Liver (tissue), 9 donors: Measurements from ENCODE around the gene ST3GAL3. TPM values are rescaled to one million over a fixed set of nuclear protein-coding genes. Genes with fewer than 3 reads are reported as not detected.
A peak's percentile ranks its signal among the peaks of the same experiment; 100 is the strongest.

Source experiments
- DNase-seq: peaks from one replicate; pipeline ENCODE4 v3.0.0-alpha.2; 2017; ENCODE audit warnings: low spot score
- H3K27ac ChIP-seq, 2 donors: one replicate each; pipeline ENCODE4 v1.7.0; 2013; ENCODE audit warnings: inconsistent platforms in 2 of 2, low read length in 2 of 2, control low read depth in 1 of 2, low read depth in 1 of 2, mild to moderate bottlenecking in 1 of 2
- H3K27me3 ChIP-seq, 4 donors: one replicate each; pipeline versions ENCODE4 v1.6.1 to v1.7.0; 2013; ENCODE audit warnings: low read length in 3 of 4, inconsistent platforms in 1 of 4, mild to moderate bottlenecking in 1 of 4, moderate library complexity in 1 of 4; ENCODE audit not compliant: control insufficient read depth in 4 of 4, insufficient read depth in 4 of 4
- H3K36me3 ChIP-seq, 4 donors: one replicate each; pipeline versions ENCODE4 v1.6.1 to v1.7.0; 2013; ENCODE audit warnings: low read length in 3 of 4, mild to moderate bottlenecking in 3 of 4, low read depth in 1 of 4, moderate library complexity in 1 of 4; ENCODE audit not compliant: control insufficient read depth in 4 of 4, insufficient read depth in 3 of 4
- H3K4me1 ChIP-seq, 4 donors: one replicate each; pipeline versions ENCODE4 v1.6.1 to v1.7.0; 2013; ENCODE audit warnings: low read length in 3 of 4, mild to moderate bottlenecking in 3 of 4, moderate library complexity in 1 of 4; ENCODE audit not compliant: control insufficient read depth in 4 of 4, insufficient read depth in 4 of 4
- H3K4me3 ChIP-seq, 3 donors: one replicate each; pipeline versions ENCODE4 v1.6.1 to v1.7.0; 2013; ENCODE audit warnings: low read length in 3 of 3, control low read depth in 1 of 3, low read depth in 1 of 3, mild to moderate bottlenecking in 1 of 3
- H3K9ac ChIP-seq, 2 donors: one replicate each; pipeline ENCODE4 v1.7.0; 2013; ENCODE audit warnings: low read length in 2 of 2, mild to moderate bottlenecking in 2 of 2, moderate library complexity in 2 of 2, control low read depth in 1 of 2, low read depth in 1 of 2
- H3K9me3 ChIP-seq, 4 donors: one replicate each; pipeline versions ENCODE4 v1.6.1 to v1.7.0; 2013; ENCODE audit warnings: low read length in 3 of 4; ENCODE audit not compliant: control insufficient read depth in 4 of 4
- ATF3 ChIP-seq: IDR thresholded peaks from 2 replicates; pipeline ENCODE4 v1.6.1; 2016; ENCODE audit warnings: antibody characterized with exemption
- CTCF ChIP-seq: fragments of 150-350 bp; IDR thresholded peaks from 2 replicates; pipeline ENCODE4 v1.5.1; 2017; ENCODE audit warnings: improper control_type of control experiment, low read depth, low read length; ENCODE audit not compliant: missing input control
- EGR1 ChIP-seq, 2 donors: IDR thresholded peaks; 2 replicates each; pipeline ENCODE4 v1.6.1; 2016 to 2018; ENCODE audit warnings: antibody characterized with exemption in 2 of 2, low read depth in 2 of 2
- GABPA ChIP-seq, 2 donors: IDR thresholded peaks in 1 of 2; conservative IDR thresholded peaks in 1 of 2; 2 replicates each; pipeline ENCODE4 v1.6.1; 2016; ENCODE audit warnings: antibody characterized with exemption in 2 of 2, mild to moderate bottlenecking in 1 of 2, moderate library complexity in 1 of 2
- HNF4A ChIP-seq, 2 donors: conservative IDR thresholded peaks; 2 replicates each; pipeline ENCODE4 v1.6.1; 2016; ENCODE audit warnings: antibody characterized with exemption in 2 of 2, mild to moderate bottlenecking in 2 of 2
- HNF4G ChIP-seq: IDR thresholded peaks from 2 replicates; pipeline ENCODE4 v1.6.1; 2016; ENCODE audit warnings: antibody characterized with exemption
- JUND ChIP-seq, 2 donors: IDR thresholded peaks; 2 replicates each; pipeline ENCODE4 v1.6.1; 2016; ENCODE audit warnings: antibody characterized with exemption in 2 of 2
- MAX ChIP-seq: IDR thresholded peaks from 2 replicates; pipeline ENCODE4 v1.6.1; 2016; ENCODE audit warnings: antibody characterized with exemption
- NR2F2 ChIP-seq: IDR thresholded peaks from 2 replicates; pipeline ENCODE4 v1.6.1; 2016; ENCODE audit warnings: antibody characterized with exemption
- RAD21 ChIP-seq, 2 donors: IDR thresholded peaks; 2 replicates each; pipeline ENCODE4 v1.6.1; 2016; ENCODE audit warnings: antibody characterized with exemption in 2 of 2, mild to moderate bottlenecking in 2 of 2
- REST ChIP-seq: IDR thresholded peaks from 2 replicates; pipeline ENCODE4 v1.6.1; 2016; ENCODE audit warnings: antibody characterized with exemption, mild to moderate bottlenecking
- RXRA ChIP-seq, 2 donors: IDR thresholded peaks; 2 replicates each; pipeline ENCODE4 v1.6.1; 2017 to 2018; ENCODE audit warnings: antibody characterized with exemption in 2 of 2, mild to moderate bottlenecking in 1 of 2
- SP1 ChIP-seq: IDR thresholded peaks from 2 replicates; pipeline ENCODE4 v1.6.1; 2018; ENCODE audit warnings: antibody characterized with exemption, mild to moderate bottlenecking
- YY1 ChIP-seq: IDR thresholded peaks from 2 replicates; pipeline ENCODE4 v1.6.1; 2016; ENCODE audit warnings: antibody characterized with exemption, mild to moderate bottlenecking
- ZBTB33 ChIP-seq: IDR thresholded peaks from 2 replicates; pipeline ENCODE4 v1.6.1; 2016; ENCODE audit warnings: antibody characterized with exemption
- WGBS: extraction: QIAGEN DNeasy Blood & Tissue Kit; methylation state at CpG from one replicate; pipeline ENCODE4 v1.1.7; 2013; 5-methylcytosine and 5-hydroxymethylcytosine counted together
- polyA plus RNA-seq, 2 donors: library from polyadenylated mRNA; stranded (reverse) in 1 of 2; unstranded in 1 of 2; fragments of 200-250 nt in 1 of 2; fragments of >200 nt in 1 of 2; fragmentation: Nextera tagmentation in 1 of 2; extraction: Ambion mirVana in 1 of 2; gene quantifications; one replicate each; pipeline versions ENCODE4 v1.2.1 to v1.2.3, GENCODE V29; 2013 to 2015
- total RNA-seq, 2 donors: library from RNA; depleted of rRNA; stranded (reverse); fragments of >200 nt; gene quantifications; one replicate each; pipeline ENCODE4 v1.2.3, GENCODE V29; 2014
- donor health status: healthy.
- donor health status: healthy.
- donor health status: healthy.
- donor health status: healthy.
- donor health status: healthy.

Gene ST3GAL3
- total and polyA plus RNA-seq, 4 donors, result 4.9 to 11.4 (median 8.1) TPM

GRCh38 chr1:43965316-43965715, 258.0 kb downstream of the ST3GAL3 start:
- WGBS, result 68% methylated on average over 3 of the region's 3 CpGs
- Histone ChIP-seq H3K4me3 (no peak overlapping the region), H3K36me3 (peaks cover 4 to 48% (median 10%) of the 10 kb centered on the region in 4 donors), H3K9ac (no peak overlapping the region), H3K27me3 (no peaks in the 10 kb centered on the region), H3K4me1 (peaks cover under 1 to 8% (median 3%) of the 10 kb centered on the region in 4 donors), H3K9me3 (no peaks in the 10 kb centered on the region), H3K27ac (no peak overlapping the region)
- DNase-seq, result no peak
- TF ChIP-seq EGR1 (IDR thresholded peaks at IDR 0.05; ENCODE audit: low read depth in 2 of 2), result no peak
- TF ChIP-seq GABPA (IDR thresholded peaks at IDR 0.05 in 1 of 2, conservative IDR thresholded peaks at IDR 0.05 in 1 of 2), result no peak
- TF ChIP-seq RAD21 (IDR thresholded peaks at IDR 0.05), result no peak
- TF ChIP-seq MAX, result no peak
- TF ChIP-seq HNF4G, result no peak
- no peak for TF ChIP-seq HNF4A (conservative IDR thresholded peaks at IDR 0.05)
- no peak for TF ChIP-seq ATF3
- no peak for TF ChIP-seq SP1
- no peak for TF ChIP-seq RXRA (IDR thresholded peaks at IDR 0.05)
- TF ChIP-seq JUND (IDR thresholded peaks at IDR 0.05), result no peak
- no peak for TF ChIP-seq CTCF
- no peak for TF ChIP-seq NR2F2
- no peak for TF ChIP-seq ZBTB33
- TF ChIP-seq YY1, result no peak

- Histone ChIP-seq H3K9ac (no peak overlapping the region), H3K27ac (no peak overlapping the region), H3K4me1 (peaks cover 1 to 16% (median 9%) of the 10 kb centered on the region in 4 donors), H3K4me3 (no peak overlapping the region), H3K9me3 (no peaks in the 10 kb centered on the region), H3K27me3 (no peaks in the 10 kb centered on the region), H3K36me3 (peaks cover 0 to 32% (median 6%) of the 10 kb centered on the region in 4 donors)
- WGBS, result 84% methylated on average over 6 of the region's 6 CpGs
- TF ChIP-seq CTCF (no peak), REST (peak; percentile 98)
- DNase-seq, result no peak
These were observed 261.1 kb downstream of the ST3GAL3 start for GRCh38 chr1:43968348-43968948.
